NCI-H2081 (cell line): ENCODE measurements around the gene PTPRD.

Experiments used
- DNase-seq, 2 experiments: peaks; one replicate each; lab custom pipeline; 2025; lab: John Stamatoyannopoulos, UW

The PTPRD gene

GRCh38 chr9:8332871-8333270 is 2279.9 kb downstream of the PTPRD start:
- no peak for DNase-seq

GRCh38 chr9:8332331-8332650 is 2280.5 kb downstream of the PTPRD start:
- DNase-seq: no peak

GRCh38 chr9:8331507-8332330 is 2281.1 kb downstream of the PTPRD start:
- DNase-seq: no peak

- DNase-seq: peak; percentile 72 to 92
Observed at GRCh38 chr9:8329561-8330283, 2283.1 kb downstream of the PTPRD start.

GRCh38 chr9:8315211-8315610 is 2297.6 kb downstream of the PTPRD start:
- DNase-seq: no peak

GRCh38 chr9:8309258-8309657 is 2303.5 kb downstream of the PTPRD start:
- DNase-seq: no peak

GRCh38 chr9:8304720-8305119 is 2308.1 kb downstream of the PTPRD start:
- no peak for DNase-seq

GRCh38 chr9:8301296-8301695 is 2311.5 kb downstream of the PTPRD start:
- DNase-seq: no peak

GRCh38 chr9:8297047-8297446 is 2315.8 kb downstream of the PTPRD start:
- DNase-seq: no peak

- no peak for DNase-seq
Observed at GRCh38 chr9:8292657-8293056, 2320.1 kb downstream of the PTPRD start.

GRCh38 chr9:8289681-8290080 is 2323.1 kb downstream of the PTPRD start:
- no peak for DNase-seq

- DNase-seq: no peak
Observed at GRCh38 chr9:8287970-8288369, 2324.8 kb downstream of the PTPRD start.

GRCh38 chr9:8287501-8287900 is 2325.3 kb downstream of the PTPRD start:
- no peak for DNase-seq

GRCh38 chr9:8284884-8285283 is 2327.9 kb downstream of the PTPRD start:
- DNase-seq: no peak

GRCh38 chr9:8282535-8282934 is 2330.3 kb downstream of the PTPRD start:
- DNase-seq: no peak

GRCh38 chr9:8280811-8281210 is 2332.0 kb downstream of the PTPRD start:
- no peak for DNase-seq

- DNase-seq: no peak
Observed at GRCh38 chr9:8278048-8278447, 2334.8 kb downstream of the PTPRD start.

- DNase-seq: no peak
Observed at GRCh38 chr9:8270235-8270634, 2342.6 kb downstream of the PTPRD start.

- no peak for DNase-seq
Observed at GRCh38 chr9:8268881-8269280, 2343.9 kb downstream of the PTPRD start.

GRCh38 chr9:8268216-8268878 is 2344.5 kb downstream of the PTPRD start:
- no peak for DNase-seq

- no peak for DNase-seq
Observed at GRCh38 chr9:8267636-8268035, 2345.2 kb downstream of the PTPRD start.

- DNase-seq: no peak
Observed at GRCh38 chr9:8266861-8267260, 2345.9 kb downstream of the PTPRD start.

GRCh38 chr9:8265281-8265680 is 2347.5 kb downstream of the PTPRD start:
- DNase-seq: no peak
